GM18868 (cell line): Measurements from ENCODE around the gene GPC5.
A peak's percentile ranks its signal among the peaks of the same experiment; 100 is the strongest.
"Not testable (repeated sequence)": the region's sequence is repeated elsewhere in the genome, so short reads cannot be mapped to it uniquely, and the experiment has no call there.

Source experiments
- ATAC-seq: cut with Tn5 transposase; IDR thresholded peaks from one replicate; pipeline ENCODE4 v1.9.1; 2021; ENCODE audit warnings: mild to moderate bottlenecking, moderate library complexity; ENCODE audit not compliant: unreplicated experiment

GPC5 gene

DNA sequence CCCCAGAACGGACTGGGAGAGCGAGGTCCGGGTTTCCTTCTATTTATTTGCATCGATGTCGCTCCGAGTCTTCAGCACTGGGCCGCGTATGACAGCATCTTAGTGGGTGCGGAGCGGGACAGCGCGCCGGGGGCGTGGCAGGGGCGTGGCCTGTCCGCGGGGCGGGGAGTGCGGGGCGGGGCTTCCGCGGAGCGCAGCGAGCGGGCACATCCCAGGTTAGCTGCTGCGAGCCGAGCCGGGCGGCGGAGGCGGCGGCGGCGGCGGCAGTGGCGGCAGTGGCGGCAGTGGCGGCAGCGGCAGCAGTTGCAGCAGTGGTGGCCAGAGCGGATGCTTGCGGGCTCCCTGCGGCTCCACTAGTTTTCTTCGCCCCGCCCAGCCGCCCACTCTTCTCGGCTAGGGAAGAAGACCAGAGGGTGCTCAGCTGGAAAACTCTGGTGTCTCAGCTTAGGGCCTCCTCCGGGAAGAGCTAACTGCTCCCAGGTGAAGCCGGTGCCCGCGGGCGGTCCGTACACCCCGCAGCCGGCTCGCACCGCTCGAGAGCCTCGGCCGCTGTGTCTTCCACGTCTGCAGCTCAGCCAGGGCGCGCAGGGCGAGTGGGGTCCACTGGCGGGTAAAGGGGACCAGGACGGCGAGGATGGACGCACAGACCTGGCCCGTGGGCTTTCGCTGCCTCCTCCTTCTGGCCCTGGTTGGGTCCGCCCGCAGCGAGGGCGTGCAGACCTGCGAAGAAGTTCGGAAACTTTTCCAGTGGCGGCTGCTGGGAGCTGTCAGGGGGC lies at the start of gene GPC5:
Gene GPC5, plus strand, starts transcription at position 209 of the 776 bp plus-strand sequence.
- ATAC-seq: peak; percentile 83

DNA sequence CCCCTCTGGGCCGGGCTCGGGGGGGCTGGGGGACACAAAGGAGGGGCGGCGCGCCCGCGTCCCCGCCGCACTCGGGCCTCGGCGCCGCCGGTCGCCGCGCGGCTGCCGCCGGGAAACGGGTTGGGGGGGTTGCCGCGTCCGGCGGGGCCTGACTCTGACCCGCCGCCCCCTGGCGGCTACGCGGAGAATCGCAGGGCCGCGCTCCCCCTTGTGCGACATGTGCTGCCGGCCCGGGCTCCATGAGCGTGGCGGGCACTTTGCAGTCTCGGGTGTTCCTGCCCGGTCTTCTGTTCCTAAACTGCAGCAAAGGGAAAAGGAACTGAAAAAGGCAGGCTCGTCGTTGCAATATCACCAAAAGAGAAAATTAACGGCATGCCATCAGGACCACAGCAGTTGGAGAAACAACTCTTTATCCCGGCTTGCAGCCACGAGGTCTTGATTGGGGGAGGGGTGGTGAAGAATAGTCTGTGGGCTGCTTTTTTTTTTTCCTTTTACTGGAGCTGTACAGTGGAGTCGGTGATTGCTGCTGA lies 49.5 kb upstream of the GPC5 start:
- peak; percentile 45 for ATAC-seq

DNA sequence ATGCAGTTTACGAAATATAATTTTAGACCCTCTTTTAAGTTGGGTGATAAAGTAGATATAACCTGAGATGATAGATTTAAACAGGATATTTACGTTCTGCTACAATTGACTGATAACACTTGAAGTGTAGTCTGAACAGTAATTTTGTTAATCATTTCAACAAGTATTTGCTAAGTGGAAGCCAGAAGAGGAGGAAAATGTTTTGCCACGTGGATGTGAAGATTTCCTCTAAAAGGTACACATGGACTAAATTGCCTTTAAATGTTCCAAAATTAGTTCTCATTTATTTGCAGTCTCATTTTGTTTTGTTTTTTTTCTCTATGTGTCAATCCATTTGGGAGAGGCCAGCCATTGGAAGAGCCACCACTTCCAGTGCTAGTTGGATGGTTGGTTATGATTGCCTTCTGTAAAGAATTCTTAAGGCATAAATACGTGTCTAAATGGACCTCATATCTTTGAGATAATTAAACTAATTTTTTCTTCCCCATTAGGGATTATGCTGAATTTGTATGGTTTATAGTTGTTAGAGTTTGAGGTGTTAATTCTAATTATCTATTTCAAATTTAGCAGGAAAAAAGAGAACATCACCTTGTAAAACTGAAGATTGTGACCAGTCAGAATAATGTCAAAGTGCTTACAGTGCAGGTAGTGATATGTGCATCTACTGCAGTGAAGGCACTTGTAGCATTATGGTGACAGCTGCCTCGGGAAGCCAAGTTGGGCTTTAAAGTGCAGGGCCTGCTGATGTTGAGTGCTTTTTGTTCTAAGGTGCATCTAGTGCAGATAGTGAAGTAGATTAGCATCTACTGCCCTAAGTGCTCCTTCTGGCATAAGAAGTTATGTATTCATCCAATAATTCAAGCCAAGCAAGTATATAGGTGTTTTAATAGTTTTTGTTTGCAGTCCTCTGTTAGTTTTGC lies 48.2 kb upstream of the GPC5 start:
- no peak for ATAC-seq

DNA sequence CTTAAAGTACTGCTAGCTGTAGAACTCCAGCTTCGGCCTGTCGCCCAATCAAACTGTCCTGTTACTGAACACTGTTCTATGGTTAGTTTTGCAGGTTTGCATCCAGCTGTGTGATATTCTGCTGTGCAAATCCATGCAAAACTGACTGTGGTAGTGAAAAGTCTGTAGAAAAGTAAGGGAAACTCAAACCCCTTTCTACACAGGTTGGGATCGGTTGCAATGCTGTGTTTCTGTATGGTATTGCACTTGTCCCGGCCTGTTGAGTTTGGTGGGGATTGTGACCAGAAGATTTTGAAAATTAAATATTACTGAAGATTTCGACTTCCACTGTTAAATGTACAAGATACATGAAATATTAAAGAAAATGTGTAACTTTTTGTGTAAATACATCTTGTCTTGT lies 47.3 kb upstream of the GPC5 start:
- ATAC-seq: no peak

DNA sequence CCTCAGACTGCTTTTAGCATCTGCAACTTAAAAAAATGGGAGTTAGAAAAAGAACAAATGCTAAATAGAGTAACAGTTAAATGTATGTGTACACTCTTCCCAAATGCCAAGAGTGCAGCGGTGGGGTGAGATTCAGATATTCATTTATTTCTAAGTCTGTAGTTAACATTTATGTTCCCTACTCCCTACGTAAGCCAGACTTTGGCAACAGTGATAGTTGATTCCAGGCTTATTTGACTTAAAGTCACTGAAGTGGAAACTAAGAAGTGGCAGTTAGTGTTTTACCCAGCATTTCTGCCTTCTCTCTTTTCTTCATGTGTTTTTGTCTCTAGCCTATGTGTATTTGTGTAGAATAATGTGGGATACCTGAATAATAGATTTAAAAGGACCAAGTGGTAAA lies 46.4 kb upstream of the GPC5 start:
- no peak for ATAC-seq

DNA sequence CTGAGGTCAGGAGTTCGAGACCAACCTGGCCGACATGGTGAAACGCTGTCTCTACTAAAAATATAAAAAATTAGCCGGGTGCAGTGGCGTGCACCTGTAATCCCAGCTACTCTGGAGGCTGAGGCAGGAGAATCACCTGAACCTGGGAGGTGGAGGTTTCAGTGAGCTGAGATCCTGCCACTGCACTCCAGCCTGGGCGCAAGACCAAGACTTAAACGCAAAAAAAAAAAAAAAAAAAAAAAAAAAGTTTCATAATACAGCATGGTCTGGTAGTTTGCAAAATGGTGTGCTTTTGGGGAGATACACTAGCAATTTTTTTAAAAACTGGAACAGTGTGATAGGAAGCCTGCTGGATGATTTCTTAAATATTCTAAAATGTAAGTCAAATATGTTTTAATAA lies 45.5 kb upstream of the GPC5 start:
- ATAC-seq: not testable (repeated sequence)

DNA sequence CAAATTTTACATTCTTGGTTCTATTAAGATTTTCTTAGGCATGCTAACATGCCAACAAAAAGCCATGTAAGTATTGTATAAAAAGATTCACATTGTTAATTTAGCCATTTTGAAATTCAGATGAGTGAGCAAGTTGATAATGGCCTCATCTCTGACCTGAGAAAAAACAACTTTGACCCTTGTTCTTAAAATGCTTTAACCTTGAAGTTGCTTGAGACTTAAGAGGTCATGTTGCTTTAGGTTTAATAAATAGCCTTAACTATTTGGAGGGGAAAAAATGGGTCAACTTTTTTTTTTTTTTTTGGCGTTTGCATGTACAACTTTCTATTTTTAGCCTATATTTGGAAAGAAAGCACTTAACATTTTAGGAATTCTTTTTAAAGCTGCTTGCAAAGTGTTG lies 44.9 kb upstream of the GPC5 start:
- ATAC-seq: no peak

DNA sequence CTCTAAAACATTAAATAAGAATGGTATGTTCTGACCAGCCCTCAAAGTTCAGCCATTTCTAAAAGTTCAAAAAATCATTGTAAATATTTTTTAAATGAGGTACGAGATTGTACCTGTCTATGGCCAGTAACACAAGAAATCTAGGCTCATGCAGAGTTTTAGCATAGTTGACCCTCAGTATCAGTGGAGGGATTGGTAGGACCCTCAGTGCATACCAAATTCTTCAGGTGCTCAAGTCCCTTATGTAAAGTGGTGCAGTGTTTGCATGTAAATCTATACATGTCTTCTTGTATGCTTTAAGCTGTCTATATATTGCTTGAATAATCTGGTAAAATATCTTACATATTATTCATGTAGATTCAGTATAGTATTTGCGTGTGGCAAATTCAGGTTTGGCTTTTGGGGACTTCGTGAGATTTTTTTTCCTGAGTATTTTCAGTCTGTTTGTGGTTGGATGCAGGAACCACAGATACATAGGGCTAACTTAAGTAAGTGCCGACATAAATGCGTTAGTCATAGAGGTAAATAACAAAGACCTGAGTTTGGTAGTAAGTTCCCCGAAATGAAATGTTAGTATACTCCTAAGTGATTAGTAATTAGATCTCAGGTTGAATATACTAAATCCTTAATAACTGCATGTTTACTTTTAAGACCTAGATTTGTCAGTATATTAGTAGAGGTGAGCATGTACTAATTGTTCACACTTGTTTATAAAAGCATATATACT lies 43.2 kb upstream of the GPC5 start:
- ATAC-seq: no peak

DNA sequence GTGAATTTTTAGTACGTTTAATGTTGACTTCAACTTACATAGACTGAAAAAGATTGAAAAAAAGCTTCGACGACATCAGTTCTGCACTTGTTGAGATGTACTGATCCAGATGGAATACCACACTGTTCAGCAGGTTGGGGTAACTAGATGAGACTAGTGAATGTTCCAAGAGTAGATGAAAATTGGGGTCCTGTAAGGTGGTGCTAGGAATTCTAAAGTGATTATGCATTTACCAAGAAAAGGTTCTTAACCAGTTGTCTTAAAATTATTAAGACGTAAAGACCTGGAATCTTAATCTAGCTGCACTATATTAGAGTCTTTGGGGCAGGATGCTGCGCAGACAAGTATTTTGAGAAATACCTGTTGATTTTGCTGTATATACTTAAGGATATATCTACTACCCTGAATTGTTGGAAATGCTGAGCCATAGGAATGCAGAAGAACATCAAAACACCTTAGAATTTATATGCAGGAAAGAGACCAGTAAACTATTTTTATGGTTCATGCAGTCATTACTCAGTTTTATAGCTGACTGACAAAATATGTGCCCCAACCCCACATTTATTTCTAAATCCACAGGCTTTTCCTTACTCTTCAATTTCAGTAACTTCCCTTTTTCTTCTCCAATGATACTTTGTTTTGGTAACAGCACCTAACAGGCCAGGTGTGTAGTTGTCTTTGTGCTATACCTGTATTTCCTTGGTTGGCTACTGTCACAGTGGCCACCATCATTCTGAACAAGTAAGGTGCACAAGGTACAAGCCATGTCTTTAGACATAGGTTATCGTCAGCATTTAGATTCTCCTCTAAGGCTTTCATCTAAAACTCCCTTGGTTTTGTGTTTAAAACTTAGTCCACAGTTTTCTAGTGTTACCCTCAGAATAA lies 42.4 kb upstream of the GPC5 start:
- ATAC-seq: no peak

DNA sequence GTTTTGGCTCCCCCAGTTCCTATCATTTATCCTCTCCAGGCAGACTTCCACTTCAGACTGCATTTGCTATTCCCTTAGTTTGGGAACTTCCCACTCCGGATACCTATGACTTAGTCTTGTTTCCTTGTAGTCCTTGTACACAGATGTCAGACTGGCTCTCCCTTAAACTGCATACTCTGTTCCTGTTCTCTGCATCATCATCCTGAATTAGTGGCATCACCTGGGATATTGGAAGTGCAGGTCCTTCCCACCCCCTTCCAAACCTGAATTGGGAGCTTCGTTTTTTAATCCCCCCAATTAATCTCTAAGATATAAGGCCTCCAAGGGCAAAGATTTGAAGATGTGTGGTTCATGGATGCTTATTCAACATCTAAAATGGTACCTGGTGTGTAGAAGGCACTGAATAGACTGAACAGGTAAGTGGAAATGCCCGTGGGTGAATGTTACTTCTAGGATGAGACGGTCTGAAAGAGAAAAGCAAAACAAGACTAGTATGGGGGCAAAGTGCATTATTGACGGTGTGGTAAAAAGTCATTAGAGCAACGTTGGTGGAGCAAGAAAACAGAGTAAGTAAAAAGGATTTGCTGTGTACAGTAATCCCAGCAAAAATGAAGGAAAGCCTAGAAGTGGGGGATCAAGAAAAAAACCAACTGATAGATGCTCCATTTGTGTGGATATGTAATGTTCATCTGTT lies 41.4 kb upstream of the GPC5 start:
- no peak for ATAC-seq

DNA sequence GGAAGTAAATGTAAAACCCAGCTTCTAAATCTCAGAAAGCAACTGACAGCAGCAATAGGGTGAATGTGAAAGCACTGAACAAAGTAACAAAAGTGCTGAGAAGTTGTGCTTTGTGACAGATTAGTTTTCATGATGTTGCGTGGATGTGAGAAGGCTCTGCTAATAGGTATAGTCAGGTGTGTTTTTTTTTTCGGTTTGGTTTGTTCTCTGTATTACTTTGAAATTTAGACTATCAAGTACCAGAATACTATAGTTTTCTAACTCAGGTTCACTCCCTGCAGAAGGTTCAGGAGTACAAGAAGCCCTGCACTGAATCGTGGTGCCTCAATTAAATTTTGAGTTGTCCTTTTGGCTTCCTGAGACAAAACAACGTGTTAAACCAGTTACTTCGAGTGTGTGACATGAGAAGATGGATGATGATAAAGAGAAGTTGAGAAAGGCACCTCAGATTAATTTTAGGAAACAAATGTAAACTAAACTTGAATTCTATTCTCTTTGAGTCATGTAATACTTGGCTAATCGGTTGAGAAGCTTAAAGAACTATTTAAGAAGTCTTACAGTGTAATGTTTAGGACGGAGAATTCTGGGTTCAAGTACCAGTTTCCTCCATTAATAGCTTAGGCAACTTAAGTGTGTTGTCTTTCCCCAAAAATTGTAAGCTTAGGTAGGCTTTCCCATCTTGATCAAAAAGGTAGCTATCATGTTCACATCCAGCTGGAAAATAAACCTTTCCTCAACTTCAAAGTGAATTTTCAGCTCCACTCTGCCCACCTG lies 40.6 kb upstream of the GPC5 start:
- no peak for ATAC-seq

DNA sequence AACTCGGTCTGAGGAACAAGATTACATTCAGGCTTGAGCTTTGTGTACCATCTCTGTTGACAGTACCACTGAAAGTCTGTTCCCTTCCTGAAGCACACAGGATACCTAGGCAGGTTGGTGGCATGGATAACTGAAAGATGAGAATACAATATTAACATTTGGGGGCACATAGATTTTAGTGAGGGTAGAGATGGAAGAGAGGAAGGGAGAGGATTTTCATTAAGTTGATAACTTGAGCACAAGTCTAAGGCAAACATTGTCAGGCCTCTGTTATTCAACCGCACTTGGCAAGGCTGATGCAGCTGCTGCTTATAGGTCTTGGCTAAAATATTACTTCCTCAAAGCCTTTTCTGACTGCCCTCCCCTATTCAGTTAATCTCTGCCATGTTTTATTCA lies 40.0 kb upstream of the GPC5 start:
- ATAC-seq: no peak

DNA sequence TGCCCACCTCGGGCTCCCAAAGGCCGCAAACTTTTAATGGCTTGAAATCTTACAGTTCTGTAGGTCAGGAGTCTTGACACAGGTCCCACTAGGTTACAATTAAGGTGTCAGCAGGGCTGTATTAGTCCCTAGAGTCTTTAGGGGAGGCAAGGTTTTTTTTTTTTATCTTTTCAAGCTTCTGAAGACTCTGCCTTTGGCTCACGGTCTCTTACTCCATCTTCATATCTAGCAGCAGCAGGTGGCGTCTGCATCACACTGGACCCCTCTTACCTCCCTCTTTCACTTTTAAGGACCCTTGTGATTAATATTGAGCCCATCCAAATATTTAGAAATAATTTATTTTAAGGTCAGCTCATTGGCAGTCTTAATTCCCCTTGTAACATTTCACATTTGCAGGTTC lies 39.3 kb upstream of the GPC5 start:
- ATAC-seq: no peak

DNA sequence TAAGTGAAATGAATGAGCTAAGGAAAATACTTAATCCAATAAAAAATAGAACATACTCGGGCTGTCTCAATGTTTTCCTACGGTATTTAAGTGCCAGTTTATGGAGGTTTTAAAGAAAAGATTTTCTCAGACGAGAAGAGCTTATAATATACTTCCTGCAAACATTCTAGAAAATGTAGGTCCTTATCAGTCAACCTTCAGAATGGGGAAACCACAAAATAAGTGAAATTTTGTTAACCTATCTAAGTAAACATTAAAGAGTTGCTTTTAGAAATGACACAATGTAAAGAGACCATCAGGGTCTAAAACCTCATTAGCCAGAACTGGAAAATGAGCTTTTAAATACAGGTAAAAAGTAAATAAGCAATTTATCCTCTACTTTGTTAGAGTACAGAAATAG lies 38.8 kb upstream of the GPC5 start:
- ATAC-seq: no peak

DNA sequence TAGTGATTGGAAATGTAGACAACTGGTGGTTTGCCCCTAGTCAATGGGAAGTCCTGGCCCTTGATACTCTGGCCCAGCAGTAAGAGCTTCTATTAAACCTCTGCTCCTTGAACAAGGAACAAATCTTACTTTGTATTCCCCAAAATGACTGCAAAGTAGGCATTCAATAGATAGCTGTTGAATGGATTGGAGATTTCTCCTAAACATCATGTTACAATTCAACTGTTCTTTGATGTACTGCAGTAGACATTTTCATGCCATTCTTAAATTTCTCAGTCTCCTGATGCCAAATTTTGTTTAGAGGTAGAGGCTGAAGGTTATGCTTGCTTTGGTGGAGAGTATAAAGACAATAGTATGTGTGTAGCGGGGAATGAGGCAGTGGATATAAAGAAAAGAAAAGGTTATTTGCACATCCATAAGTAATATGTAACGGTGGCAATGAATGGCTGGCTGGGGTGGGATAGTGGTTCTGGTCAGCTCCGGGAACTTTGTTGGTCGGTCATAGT lies 38.1 kb upstream of the GPC5 start:
- no peak for ATAC-seq

DNA sequence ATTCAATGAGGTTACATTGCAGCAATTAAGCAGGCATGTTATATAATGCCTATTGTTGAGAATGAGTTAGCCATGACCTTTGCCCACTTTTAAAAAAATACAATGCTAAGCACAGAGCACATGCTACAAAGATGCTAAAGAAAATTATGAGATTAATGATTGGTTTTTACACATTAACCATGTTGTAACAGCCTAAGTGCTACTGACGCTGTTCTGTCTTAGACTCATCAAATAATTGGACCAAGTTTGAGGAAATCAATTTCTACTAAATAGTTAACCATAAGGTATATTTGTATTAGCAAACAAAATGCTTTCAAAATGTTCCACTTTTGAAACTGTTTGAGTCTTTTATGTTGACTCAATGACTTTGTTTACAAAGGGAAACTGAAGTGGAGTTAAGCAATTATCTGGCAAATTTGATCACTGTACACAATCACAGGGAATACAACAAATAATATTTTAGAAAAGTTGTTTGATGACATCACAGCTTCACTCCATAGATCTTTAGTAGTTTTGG lies 36.6 kb upstream of the GPC5 start:
- ATAC-seq: no peak

DNA sequence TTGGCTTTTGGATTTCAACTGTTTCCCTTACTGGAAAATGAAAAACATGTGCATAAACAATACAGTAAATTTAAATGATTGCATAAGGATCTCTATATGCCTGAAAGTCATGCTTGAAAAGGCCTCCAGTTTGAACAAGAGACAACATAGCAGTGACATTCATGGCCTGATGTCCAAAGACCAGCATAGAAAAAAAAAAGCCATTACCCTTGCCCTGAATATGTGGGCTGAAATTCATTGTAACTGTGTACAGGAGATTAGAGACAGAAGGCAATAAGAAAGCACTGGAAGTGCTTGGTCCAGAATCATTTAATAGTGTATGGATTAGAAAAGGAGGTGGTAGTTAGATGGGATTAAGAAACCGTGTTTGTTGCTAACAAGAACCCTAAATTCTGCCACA lies 35.5 kb upstream of the GPC5 start:
- no peak for ATAC-seq

DNA sequence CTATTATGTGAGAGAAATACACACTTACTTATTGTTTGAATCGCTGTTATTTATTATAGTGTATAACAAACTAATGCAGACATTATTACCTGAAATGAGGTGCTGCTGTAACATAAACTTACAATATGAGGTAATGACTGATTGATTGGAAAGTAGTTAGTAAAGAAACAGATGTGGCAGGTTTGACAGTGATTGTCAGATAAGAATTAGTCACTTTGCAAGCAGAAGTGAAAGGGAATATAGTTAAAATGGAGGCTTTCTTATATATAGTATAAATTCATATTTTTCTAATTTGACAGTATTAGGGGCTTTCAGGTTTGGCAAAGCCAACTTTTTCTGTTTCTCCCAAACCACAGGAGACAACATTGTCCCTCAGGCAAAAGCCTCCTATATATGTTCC lies 30.3 kb upstream of the GPC5 start:
- ATAC-seq: peak; percentile 52
